ENCODE measurements around the gene NCOA1.

NCOA1 gene

DNA sequence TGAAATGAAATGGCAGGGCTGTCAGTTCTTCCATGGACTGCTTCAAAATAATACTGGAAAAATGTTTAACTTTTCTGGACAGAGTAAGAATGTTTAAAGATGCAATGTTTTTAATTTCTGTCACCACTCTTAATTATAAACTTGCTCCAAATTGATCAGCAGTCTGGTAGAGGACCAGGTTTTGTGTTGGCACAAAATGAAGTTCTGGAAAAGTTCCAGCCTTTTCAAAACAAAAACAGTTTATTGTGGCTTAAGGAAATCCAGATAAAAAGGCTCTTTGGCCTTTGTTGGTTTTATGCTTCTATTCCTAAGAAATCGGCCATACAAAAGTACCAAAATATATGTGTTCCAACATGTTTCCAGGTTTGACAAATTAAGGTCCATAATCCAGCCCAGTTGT is 253.3 kb downstream of the NCOA1 start:
- no peak for DNase-seq (ENCODE audit: low read depth)

DNA sequence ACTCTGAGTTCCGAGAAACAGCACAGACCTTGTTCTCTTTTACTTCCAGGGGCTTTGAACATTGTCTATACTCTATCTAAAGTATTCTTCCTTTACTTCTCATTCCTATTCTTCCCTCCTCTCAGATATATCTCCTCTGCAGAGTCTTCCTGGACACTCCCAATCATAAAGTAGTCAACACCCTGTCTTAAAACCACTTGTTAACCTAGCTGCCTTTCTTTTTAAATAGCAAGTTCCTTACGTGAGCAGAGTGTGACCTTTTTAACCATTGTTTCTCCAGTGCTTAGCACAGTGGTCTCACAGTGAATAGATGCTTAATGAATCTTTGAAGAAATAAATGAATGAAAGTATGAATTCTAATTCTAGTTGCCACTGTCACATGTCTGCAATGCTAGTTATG is 254.8 kb downstream of the NCOA1 start:
- no peak for DNase-seq (ENCODE audit: low read depth)

DNA sequence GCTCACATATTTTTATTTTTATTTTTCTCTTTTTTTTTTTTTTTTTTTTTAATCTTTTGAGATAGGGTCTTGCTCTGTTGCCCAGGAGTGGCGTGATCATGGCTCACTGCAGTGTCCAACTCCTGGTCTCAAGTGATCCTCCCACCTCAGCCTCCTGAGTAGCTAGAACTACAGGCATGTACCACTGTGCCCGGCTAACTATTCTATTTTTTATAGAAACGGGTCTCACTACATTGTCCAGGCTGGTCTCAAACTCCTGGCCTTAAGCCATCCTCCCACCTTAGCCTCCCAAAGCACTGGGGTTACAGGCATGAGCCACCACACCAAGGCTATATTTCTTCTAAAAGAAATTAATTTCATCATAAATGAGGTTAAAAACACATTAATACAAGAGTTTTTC is 256.2 kb downstream of the NCOA1 start:
- DNase-seq (ENCODE audit: low read depth), result no peak

DNA sequence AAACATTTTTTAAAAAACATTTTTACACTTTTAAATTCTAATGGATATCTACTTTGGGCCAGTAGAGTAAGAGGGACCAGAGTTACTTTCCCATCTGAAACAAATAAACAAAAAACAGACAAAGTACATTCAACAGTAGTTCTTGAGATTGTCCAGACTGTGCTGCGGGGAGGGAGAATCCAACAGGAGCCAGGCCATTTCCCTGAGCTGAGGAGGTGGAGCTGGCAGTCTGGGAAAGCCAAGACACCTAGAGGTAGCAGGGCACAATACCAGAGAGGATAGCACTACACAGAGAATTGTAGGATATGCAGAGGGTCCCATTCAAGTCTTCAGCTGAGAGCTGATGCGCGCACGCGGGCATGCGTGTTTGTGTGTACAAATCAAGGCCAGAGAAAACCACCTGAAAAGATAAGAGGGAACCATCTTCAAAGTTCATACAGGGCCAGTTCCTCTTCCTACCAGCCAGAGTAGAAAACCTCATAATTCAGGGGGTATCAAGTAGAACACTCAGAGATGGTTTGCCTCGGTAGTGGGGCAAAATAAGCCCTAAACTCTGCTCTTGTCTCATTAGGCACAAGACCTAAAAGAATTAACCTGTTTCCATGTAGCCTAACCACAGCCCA is 258.1 kb downstream of the NCOA1 start:
- DNase-seq (ENCODE audit: low read depth), result no peak

DNA sequence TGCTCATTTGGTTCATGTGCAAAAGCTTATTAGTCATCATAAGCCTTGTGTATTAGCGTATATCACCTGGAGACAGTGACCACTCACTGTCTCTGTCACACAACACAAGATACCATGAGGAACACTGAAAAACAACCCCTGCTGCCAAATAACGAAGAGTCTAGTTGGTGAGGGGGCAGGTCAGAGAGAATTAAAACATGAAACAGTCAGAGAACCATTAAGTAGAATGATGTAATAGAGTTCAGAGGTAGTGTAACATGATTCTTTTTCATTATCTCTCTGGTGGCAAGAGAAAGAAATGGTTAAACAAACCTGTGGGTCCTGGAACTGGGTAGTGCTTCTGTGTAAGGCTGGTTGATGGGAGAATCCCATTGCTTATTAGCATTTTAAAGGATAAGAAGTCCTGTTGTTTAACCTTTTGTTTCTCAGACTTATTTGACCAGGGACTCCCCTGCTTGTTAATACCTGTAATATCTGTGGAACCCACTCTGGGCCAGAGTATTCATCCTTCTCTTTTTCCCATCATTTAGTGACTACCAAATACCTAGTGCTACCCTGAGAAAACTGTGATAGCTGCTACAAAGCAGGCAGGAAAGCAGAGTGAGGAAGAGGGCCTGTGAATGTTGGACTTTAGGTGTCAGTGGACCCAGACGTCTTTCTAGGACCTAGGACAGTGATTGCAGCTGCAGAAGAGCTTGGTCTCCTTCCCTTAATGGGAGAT is 264.1 kb downstream of the NCOA1 start:
- DNase-seq (ENCODE audit: low read depth), result no peak

DNA sequence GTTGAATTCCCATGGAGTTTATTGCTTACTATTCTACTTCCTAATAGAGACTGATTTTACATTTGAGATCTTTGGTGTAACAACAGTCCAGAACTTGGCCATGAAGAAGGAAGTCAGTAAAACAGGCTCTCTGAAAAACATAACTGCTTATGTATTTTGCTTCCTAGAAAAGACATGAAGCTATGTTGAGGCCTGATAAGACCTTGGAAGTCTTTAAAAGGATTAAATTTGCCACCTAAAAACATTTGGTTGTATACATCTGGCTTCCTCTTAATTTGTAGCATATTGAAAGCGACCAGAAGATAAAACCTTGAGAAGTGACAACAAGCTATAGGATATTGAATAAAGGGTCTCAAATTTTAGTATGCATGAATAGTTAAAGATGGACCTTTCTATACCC is 265.7 kb downstream of the NCOA1 start:
- DNase-seq (ENCODE audit: low read depth), result no peak

DNA sequence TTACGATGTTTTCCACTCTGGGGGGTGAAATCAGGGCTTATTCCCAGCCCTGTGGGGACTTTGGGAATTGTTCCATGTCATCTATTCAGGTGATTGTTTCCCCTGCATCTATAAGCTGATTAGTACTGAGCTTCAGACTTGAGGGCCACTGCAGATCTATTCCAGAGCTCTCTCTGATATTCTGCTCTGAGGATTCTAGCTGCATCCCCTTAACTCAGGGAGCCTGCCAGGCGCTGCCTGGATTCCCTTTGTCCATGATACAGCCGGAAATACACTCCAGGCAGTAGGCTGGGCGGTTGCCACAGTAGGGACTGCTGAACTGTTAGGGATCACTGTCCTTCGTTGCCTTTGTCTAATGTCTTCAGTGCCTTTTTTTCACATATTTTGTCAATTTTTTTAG is 270.8 kb downstream of the NCOA1 start:
- no peak for DNase-seq (ENCODE audit: low read depth)

DNA sequence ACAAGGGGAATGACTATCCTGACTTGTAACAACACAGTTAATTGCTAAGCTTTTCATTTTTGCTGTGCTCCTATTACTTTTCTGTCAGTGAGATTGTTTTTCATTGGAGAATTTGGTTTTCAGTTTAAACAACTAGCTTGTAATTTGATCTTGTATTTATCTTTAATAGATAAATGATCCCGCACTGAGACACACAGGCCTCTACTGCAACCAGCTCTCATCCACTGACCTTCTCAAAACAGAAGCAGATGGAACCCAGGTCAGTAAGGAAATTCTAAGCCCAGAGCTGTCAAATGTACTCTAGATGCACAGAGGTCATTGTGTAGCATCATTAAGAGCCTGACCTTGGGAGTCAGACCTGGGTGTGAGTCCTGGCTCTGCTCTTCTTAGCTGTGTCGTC is 271.5 kb downstream of the NCOA1 start:
- DNase-seq (ENCODE audit: low read depth), result no peak

DNA sequence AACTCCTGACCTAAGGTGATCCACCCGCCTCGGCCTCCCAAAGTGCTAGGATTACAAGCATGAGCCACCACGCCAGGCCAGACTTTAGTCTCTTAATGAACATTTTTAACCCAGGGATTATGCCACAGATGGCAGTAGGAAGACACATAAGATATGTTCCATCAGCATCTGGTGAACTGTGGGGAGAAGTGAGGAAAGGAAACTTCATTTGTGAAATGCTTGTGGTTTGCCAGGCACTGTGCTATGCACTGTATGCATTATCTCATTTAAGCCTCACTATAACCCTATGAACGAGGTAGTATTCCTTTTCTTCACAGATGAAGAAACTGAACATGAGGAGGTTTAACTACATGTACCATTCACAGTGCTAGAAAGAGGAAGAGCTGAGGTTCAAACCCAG is 272.8 kb downstream of the NCOA1 start:
- no peak for DNase-seq (ENCODE audit: low read depth)

DNA sequence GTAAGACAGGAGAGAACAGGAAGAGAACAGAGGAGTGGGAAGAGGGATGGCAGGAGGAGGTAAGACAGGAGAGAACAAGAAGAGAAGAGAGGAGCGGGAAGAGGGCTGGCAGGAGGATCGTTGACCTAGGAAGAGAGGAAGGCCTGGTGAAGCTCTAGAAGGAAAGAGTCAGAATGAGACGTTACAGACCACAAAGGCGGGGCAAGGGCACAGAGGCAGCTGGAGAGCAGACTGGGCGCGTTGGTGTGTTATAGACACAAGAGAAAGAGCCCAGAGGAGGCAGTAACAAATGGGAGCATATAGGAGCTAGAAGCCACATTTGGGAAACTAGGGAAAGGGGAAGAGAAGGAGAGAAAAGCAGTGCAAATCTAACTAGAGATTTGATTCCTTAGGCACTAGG is 275.6 kb downstream of the NCOA1 start:
- no peak for DNase-seq (ENCODE audit: low read depth)

DNA sequence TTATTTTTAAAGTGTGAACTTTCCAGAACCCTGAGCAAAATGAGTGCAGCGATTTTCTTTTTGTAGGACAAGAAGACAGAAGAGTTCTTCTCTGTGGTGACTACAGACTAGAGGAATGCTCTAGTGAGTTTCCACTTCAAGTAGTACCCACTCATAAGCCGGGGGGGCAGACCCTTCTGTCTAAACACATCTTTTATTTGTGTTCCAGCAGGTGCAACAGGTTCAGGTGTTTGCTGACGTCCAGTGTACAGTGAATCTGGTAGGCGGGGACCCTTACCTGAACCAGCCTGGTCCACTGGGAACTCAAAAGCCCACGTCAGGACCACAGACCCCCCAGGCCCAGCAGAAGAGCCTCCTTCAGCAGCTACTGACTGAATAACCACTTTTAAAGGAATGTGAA is 277.0 kb downstream of the NCOA1 start:
- DNase-seq (ENCODE audit: low read depth), result no peak

DNA sequence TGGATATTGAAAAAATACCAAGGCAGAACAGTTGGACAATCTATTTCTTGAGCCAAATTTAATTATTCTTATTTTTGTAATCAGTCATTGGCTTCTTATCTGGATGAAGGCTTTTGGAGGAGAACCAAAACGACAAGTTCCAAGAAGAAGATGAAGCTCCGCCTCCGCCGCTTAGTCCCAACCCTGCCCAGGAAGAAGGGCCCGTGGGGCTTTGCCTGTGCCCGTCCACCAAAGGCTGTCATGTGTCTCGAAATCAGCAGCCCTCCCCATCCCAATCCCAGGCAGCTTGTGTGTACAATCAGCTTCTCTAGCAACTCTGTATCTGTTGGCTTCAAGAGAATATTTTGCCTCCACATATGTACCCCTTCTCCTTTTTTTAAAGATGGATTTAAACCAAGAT is 277.5 kb downstream of the NCOA1 start:
- no peak for DNase-seq (ENCODE audit: low read depth)

DNA sequence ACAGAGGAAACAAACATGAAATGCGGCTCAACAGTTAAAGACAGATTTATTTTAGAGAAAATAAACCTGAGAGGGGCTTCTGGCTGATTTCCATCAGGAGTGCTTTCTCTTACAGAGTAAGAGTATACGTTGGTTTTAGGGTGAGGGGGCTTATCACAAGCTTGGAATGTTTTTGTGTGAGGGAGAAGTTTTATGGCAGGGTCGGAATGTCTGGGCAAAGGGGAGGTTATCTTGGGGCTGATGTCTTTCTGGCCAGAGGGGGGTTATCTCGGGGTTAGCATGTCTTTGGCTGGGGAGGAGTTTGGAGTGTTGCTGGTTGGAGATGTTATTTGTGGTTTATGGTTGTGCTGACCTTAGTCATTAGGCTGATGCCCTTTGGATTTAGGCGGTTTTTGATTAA is 280.0 kb downstream of the NCOA1 start:
- no peak for DNase-seq (ENCODE audit: low read depth)

DNA sequence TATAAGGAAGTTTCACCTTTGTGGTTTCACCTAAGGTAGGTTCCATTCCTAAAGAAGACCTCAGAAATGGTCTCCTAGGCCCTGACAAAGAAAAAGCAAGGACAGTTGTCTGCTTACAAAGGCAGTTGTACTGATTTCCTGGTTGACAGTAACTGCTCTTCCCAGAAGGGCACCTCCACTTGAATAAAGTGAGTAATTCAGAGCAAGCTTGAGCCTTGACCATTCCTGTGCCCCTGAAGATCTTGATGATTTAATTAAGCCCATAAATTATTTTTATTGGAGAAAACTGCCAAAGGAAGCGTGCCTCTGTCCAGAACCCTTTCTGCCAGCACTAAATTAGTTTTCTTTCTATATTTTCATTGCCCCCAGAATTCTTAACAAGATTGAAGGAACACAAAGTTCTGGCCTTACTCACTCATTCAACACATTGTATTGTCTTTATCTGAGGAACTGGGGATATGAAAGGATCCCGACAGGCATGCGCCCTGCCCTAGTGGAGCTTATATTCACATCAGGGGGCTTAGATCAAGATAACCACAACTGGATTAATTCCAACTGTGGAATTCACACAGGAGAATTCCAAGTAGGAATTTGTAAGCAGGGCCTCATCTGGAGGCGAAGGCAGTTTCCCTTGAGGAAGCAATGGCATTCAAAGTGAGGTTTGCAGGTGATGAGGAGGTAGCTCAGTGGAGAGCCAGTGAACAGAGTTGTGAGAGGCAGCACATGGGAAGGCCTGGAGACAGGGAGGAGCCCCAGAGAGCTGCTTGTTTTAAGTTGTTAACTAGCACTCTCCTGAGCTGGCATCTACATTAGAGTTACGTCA is 280.9 kb downstream of the NCOA1 start:
- DNase-seq (ENCODE audit: low read depth), result no peak

DNA sequence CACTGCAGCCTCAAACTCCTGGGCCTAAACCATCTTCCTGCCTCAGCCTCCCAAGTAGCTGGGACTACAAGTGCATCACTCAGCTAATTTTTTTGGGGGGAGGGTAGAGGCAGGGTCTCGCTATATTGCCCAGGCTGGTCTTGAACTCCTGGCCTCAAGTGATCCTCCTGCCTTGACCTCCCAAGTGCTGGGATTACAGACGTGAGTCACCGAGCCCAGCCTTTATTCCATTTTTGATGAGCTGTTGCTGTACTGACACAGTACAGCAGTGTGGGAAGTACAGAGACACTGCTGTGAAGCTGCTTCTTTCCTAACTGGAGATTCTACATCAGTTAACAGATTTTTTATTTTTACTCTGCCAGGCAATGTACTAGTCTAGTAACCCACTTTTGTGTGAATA is 283.3 kb downstream of the NCOA1 start:
- DNase-seq (ENCODE audit: low read depth), result no peak

DNA sequence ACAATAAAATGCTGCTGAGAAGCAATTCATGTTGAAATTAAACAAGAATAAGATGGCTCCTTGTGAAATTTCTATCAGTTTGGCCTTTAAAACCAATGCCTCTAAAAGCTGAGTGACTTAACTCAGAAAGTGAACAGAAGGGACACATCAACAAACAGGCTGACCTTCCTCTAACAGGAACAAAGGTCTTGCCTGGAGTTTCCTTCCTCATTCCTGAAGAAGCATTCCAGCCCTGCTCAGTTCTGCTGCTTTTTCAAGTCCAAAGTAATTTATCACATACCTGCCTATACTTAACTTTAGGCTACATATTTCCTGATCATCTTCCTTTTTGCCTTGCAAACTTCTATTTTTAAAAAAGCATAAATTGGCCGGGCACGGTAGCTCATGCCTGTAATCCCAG is 288.1 kb downstream of the NCOA1 start:
- DNase-seq (ENCODE audit: low read depth), result no peak

DNA sequence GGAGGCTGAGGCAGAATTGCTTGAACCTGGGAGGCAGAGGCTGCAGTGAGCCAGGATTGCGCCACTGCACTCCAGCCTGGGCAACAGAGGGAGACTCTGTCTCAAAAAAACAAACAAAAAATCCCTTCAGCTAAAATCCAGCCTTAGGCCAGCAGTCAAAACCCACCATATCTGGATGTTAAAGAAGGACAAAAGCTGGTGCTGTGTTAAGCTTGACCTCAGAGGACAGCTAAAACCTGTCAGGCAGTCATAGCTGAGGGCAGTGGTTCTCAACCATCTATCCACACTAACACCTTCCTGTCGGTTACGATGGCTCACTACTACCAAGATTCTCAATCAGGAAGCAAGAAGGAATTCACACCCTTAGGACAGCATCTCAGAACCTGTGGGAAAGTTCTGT is 292.6 kb downstream of the NCOA1 start:
- DNase-seq (ENCODE audit: low read depth), result no peak

DNA sequence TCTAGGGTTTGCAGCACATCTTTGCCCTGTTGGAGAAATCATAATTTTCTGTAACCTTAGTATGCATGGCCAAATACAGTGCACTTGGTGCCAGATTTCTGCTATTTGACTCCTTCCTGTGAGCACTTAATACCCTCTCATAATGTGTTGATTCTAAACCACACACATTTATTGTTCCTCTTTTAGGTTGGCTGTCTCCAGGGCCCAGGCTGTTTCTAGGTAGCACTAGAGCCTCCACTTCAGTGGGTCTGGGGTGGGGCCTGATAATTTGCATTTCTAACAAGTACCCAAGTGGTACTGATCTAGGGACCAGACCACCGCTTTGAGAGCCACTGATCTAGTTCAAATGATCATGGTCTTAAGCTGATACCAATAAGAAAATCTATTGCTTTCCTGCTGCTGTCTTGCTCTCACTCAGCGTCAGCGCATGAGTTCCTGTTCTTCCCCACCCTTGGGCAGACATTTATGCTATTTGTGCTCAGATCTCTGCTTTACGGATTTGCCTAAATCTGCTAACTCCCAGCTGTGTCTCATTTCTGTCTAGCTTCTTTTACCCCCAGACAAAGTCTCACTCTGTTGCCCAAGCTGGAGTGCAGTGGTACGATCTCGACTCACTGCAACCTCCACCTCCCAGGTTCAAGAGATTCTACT is 294.7 kb downstream of the NCOA1 start:
- DNase-seq (ENCODE audit: low read depth), result no peak

DNA sequence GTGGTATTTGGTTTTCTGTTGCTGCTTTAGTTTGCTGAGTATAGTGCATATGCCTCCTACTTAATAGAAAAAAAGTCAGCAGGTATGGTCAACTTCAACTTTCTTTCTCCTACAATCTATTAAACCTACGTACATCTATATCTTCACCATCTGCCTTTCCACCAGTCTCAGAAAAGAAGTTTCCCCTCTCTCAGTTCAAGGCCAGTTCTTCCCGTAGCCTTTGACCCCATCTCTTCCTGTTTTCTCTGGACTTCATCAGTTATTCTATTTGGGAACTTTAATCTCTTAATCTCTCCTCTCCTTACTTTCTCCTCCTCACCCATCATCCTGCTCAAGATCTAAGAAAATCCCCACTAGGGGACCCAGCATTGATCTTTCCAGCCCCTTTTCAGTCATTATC is 296.5 kb downstream of the NCOA1 start:
- no peak for DNase-seq (ENCODE audit: low read depth)

DNA sequence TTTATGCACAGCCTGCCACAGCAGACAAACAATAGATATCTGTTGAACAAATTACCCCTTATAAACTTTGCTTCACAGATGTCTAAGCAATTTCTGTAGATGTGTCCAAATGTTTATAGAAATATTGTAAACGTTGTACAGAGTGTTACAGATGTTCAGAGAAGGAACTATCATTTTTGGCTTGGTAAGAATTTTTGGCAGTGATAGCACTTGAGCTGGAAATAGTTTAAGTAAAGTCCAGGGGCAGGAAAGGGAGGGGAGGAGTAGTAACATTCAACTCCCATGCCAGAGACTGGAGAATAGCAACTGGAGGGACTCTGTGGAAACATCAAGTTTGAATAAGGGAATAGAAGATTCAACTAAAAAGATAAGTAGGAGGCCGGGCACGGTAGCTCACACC is 297.8 kb downstream of the NCOA1 start:
- DNase-seq (ENCODE audit: low read depth), result no peak

DNA sequence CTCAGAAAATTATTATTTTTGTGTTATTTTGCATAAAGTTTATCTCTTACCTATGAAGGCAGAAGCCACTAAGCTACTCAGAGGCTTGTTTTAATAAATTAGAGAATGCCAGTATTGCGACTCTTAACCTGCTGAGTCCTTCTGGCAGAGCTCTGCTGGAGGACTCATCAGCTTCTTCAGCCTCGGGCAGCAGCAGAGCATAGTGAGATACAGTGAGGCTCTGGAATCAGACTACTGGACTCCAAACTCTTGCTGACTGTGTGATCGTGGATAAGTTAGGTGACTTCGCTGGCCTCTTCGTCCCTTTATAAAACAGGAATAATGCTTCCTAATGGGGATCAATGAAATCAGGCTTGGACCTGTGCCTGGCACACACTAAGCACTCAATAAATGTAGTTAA is 300.4 kb downstream of the NCOA1 start:
- no peak for DNase-seq (ENCODE audit: low read depth)

DNA sequence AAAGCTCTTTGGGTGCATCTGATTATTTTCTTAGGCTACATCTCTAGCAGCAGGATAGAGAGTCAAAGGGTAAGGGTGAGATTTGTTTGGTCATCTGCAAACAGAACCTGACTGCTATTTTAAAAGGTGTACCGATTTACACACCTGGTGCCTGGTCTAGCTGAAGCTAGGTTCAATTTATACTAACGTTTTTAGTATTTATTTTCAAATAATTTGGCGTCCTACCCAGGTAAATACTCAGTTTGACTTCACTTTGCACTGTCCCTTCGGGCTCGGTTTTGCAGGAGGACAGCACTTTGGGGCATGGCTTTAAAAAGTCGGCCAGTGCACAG is 301.5 kb downstream of the NCOA1 start:
- no peak for DNase-seq (ENCODE audit: low read depth)
